Testis (tissue), 3 donors: ENCODE data around the gene IRS1. TPM values are rescaled to one million over a fixed set of nuclear protein-coding genes. Genes with fewer than 3 reads are reported as not detected.
A peak's percentile ranks its signal among the peaks of the same experiment; 100 is the strongest.

Experiments used
- DNase-seq: peaks from one replicate; pipeline ENCODE4 v3.0.0-alpha.2; 2019
- H3K27ac ChIP-seq, 2 donors: fragments of 200-600 bp; sonication (generic); one replicate each; pipeline ENCODE4 v1.5.1; 2019
- H3K27me3 ChIP-seq: fragments of 200-600 bp; sonication (generic); one replicate; pipeline ENCODE4 v1.5.1; 2019
- H3K36me3 ChIP-seq: fragments of 200-600 bp; sonication (generic); one replicate; pipeline ENCODE4 v1.5.1; 2017; ENCODE audit warnings: low read depth; ENCODE audit errors: missing control alignments
- H3K4me1 ChIP-seq: fragments of 200-600 bp; sonication (generic); one replicate; pipeline ENCODE4 v1.5.1; 2019
- H3K4me3 ChIP-seq, 2 donors: fragments of 200-600 bp; sonication (generic); one replicate each; pipeline ENCODE4 v1.5.1; 2017 to 2019
- H3K9me3 ChIP-seq: fragments of 200-600 bp; sonication (generic); one replicate; pipeline ENCODE4 v1.5.1; 2017
- CTCF ChIP-seq, 3 experiments: fragments of 450-650 bp in 2 of 3; fragments of 200-600 bp in 1 of 3; sonication (generic) in 1 of 3; IDR thresholded peaks; one replicate each; pipeline ENCODE4 v1.5.1; 2016 to 2019; ENCODE audit warnings: antibody characterized with exemption in 3 of 3, mild to moderate bottlenecking in 2 of 3, moderate library complexity in 1 of 3
- POLR2A ChIP-seq: fragments of 450-650 bp; IDR thresholded peaks from one replicate; pipeline ENCODE4 v1.6.1; 2017; ENCODE audit warnings: antibody characterized with exemption, mild to moderate bottlenecking, moderate library complexity
- WGBS, 2 donors: methylation state at CpG; one replicate each; pipeline ENCODE4 v1.1.5; 2018; 5-methylcytosine and 5-hydroxymethylcytosine counted together
- intact Hi-C: fragments of 100-400 bp; cut with DNase I; formaldehyde crosslinking; loops from one replicate; pipeline ENCODE4 v1.15.1; 2023; ENCODE audit warnings: low total_unique reads
- polyA plus RNA-seq: library from polyadenylated mRNA; stranded (reverse); fragments of 350-450 nt; fragmentation: Illumina TruSeq; extraction: RNeasy Lipid Tissue Mini Kit (QIAGEN cat#74804); gene quantifications from one replicate; pipeline ENCODE4 v1.2.3, GENCODE V29; 2014; ENCODE audit warnings: low read depth, low replicate concordance; ENCODE audit not compliant: insufficient read depth
- total RNA-seq, 2 donors: library from RNA; depleted of rRNA; stranded (reverse); fragments of >200 nt; gene quantifications; one replicate each; pipeline ENCODE4 v1.2.3, GENCODE V29; 2016

The IRS1 gene
- total and polyA plus RNA-seq, 3 donors from 2014 or later: 3.1 to 5.9 (median 3.1) TPM

DNA sequence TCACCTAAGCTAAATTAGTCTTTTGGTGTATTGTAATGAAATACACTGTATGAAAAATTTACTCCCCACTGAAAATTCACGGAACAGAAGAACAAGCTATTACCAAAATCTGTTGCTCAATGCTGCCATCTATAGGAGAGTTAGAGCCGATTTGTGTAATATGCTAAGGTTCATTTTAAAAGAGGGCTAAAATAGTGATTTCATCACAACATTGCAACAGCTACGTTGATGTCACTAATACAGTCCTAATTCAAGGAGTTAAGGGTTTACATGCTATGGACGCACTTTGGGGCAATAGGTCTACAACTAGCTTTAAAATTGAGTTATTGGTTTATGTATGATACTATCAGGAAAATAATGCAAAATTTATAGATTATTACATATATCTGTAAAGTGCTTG lies 3.0 kb upstream of the IRS1 start:
- intact Hi-C loops: loop anchor here (10.0 kb wide), 1 partner anchor 1138 kb away; no protein-coding TSS in a partner anchor
- H3K4me1 ChIP-seq: peaks cover 14% of the 10 kb centered on the region
- no peak for DNase-seq
- TF ChIP-seq POLR2A (no peak), CTCF (IDR thresholded peaks at IDR 0.05) (peak; percentile 32 to 68 (median 59))
- 0 to 2% methylated on average over 4 of the region's 4 CpGs for WGBS, 2 donors
- H3K27ac ChIP-seq: no peak overlapping the region
- H3K36me3 ChIP-seq: no peaks in the 10 kb centered on the region
- H3K27me3 ChIP-seq: no peaks in the 10 kb centered on the region
- no peak overlapping the region for H3K4me3 ChIP-seq
- no peaks in the 10 kb centered on the region for H3K9me3 ChIP-seq

DNA sequence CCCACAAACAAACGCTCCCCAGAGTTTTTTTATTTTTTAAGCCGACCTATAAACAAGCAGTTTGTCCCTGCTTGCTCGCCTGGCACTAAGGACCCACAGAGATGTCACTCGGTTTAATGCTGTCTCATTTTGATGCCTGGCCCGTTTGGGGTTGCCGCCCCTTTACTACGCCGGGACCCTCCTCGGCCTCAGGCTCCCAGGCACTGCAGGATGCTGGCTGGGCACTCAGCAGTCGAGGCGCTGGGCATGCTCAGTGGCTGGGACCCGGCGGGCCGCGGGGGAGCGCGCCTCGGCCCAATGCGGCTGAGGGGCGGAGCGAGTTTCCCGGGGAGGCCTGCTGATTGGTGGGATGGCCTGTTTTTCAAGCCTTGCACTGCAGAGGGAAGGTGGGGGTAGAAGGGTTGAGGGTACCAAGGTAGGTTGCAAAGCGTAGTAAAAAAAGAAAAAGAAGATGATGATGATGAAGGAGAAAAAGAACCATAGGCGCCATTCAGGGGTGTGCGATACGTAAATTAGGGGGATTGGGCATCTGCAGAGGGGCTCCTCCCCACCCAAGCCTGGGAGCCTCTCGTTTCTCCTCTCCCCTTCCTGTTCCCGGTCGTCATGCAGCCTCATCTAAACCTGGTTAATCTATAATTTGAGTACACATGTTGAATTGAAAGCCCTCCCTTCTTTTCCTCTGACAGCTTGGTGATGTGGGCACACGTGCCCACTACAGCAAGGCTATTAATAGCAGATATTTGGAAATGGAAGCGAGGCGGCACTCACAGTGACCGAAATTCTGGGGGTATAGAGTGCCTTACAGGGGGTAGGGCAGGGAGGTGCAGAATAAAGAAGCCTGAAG lies 1.5 kb upstream of the IRS1 start:
- intact Hi-C loops: loop anchor here (10.0 kb wide), 1 partner anchor 1136 kb away; no protein-coding TSS in a partner anchor
- no peaks in the 10 kb centered on the region for H3K27me3 ChIP-seq
- H3K4me3 ChIP-seq: peak overlapping the region; percentile 29 to 71
- H3K27ac ChIP-seq: peak overlapping the region in 1 of 2 donors; percentile 82
- H3K4me1 ChIP-seq: peaks cover 14% of the 10 kb centered on the region
- WGBS, 2 donors: 11 to 17% methylated on average over 27 to 33 of the region's 33 CpGs
- peak; percentile 81 for DNase-seq
- no peaks in the 10 kb centered on the region for H3K9me3 ChIP-seq
- TF ChIP-seq POLR2A (no peak), CTCF (IDR thresholded peaks at IDR 0.05) (no peak)
- no peaks in the 10 kb centered on the region for H3K36me3 ChIP-seq

GRCh38 chr2:226799976-226800940 lies 638 bp upstream of the IRS1 start:
- WGBS, 2 donors: 1 to 7% methylated on average over 31 of the region's 39 CpGs
- H3K36me3 ChIP-seq: no peaks in the 10 kb centered on the region
- H3K27ac ChIP-seq: peak overlapping the region; percentile 74 to 82
- H3K4me1 ChIP-seq: peaks cover 14% of the 10 kb centered on the region
- no peaks in the 10 kb centered on the region for H3K27me3 ChIP-seq
- TF ChIP-seq CTCF (IDR thresholded peaks at IDR 0.05) (peak in 1 of 3 experiments; percentile 4), POLR2A (no peak)
- H3K4me3 ChIP-seq: peak overlapping the region; percentile 71 to 77
- intact Hi-C loops: loop anchor here (10.0 kb wide), 2 partner anchors 75 to 1135 kb away; no protein-coding TSS in a partner anchor
- DNase-seq: peak; percentile 30
- H3K9me3 ChIP-seq: no peaks in the 10 kb centered on the region

- TF ChIP-seq POLR2A: no peak
- no peak for TF ChIP-seq CTCF (IDR thresholded peaks at IDR 0.05)
- H3K9me3 ChIP-seq: no peaks in the 10 kb centered on the region
- no peaks in the 10 kb centered on the region for H3K27me3 ChIP-seq
- H3K4me1 ChIP-seq: peaks cover 14% of the 10 kb centered on the region
- peak overlapping the region; percentile 28 to 82 for H3K27ac ChIP-seq
- no peaks in the 10 kb centered on the region for H3K36me3 ChIP-seq
- DNase-seq: peak; percentile 53
- 3 to 4% methylated on average over 46 to 64 of the region's 80 CpGs for WGBS, 2 donors
- intact Hi-C loops: loop anchor here (10.0 kb wide), 1 partner anchor 74 kb away; no protein-coding TSS in a partner anchor
- peak overlapping the region; percentile 71 to 77 for H3K4me3 ChIP-seq
Measured at GRCh38 chr2:226798422-226799210, 1.0 kb downstream of the IRS1 start.
